Osteoblast (primary cell): ENCODE data around the gene C15orf62. TPM values are rescaled to one million over a fixed set of nuclear protein-coding genes. Genes with fewer than 3 reads are reported as not detected.

Experiments used
- DNase-seq: peaks from one replicate; pipeline ENCODE4 v3.0.0; 2011; ENCODE audit warnings: low spot score, mixed read lengths; ENCODE audit not compliant: insufficient read length; ENCODE audit errors: missing footprints
- H2AFZ ChIP-seq: 2 replicates; pipeline ENCODE4 v1.6.0; 2011; ENCODE audit warnings: mild to moderate bottlenecking, low read length
- H3K27ac ChIP-seq: 2 replicates; pipeline ENCODE4 v1.5.1; 2011; ENCODE audit warnings: mild to moderate bottlenecking, low read depth, low read length, moderate library complexity
- H3K27me3 ChIP-seq: 2 replicates; pipeline ENCODE4 v1.6.0; 2012; ENCODE audit warnings: mild to moderate bottlenecking, control low read depth, inconsistent platforms, low read length, moderate library complexity; ENCODE audit not compliant: insufficient read depth
- H3K36me3 ChIP-seq: 2 replicates; pipeline ENCODE4 v1.5.1; 2011; ENCODE audit warnings: mild to moderate bottlenecking, low read length, control low read depth, moderate library complexity; ENCODE audit not compliant: insufficient read depth
- H3K4me1 ChIP-seq: 2 replicates; pipeline ENCODE4 v1.5.1; 2011; ENCODE audit warnings: mild to moderate bottlenecking, low read length, control low read depth, moderate library complexity; ENCODE audit not compliant: insufficient read depth
- H3K4me2 ChIP-seq: 2 replicates; pipeline ENCODE4 v1.6.0; 2011; ENCODE audit warnings: mild to moderate bottlenecking, low read length; ENCODE audit not compliant: insufficient read depth
- H3K4me3 ChIP-seq: fragments of 200-600 bp; sonication (generic); 3 replicates; pipeline ENCODE4 v1.5.1; 2012; ENCODE audit warnings: mild to moderate bottlenecking, low read length, inconsistent platforms; ENCODE audit not compliant: insufficient read depth
- H3K79me2 ChIP-seq: 2 replicates; pipeline ENCODE4 v1.6.0; 2012; ENCODE audit warnings: mild to moderate bottlenecking, low read length, control low read depth, inconsistent platforms; ENCODE audit not compliant: insufficient read depth
- H3K9me3 ChIP-seq: 2 replicates; pipeline ENCODE4 v1.5.1; 2011; ENCODE audit warnings: low read depth, low read length, control low read depth
- H4K20me1 ChIP-seq: 2 replicates; pipeline ENCODE4 v1.6.0; 2012; ENCODE audit warnings: mild to moderate bottlenecking, low read length, control low read depth; ENCODE audit not compliant: insufficient read depth
- CTCF ChIP-seq: IDR thresholded peaks from 2 replicates; pipeline ENCODE4 v1.5.1; 2011; ENCODE audit warnings: mild to moderate bottlenecking, low read depth, low read length, moderate library complexity; ENCODE audit errors: extremely low read depth
- total RNA-seq: library from RNA; depleted of rRNA; stranded (reverse); fragments of >200 nt; gene quantifications from 2 replicates; pipeline ENCODE4 v1.2.3, GENCODE V29; 2012

C15orf62 gene
- total RNA-seq, 1 donor = under 0.01 TPM

GRCh38 chr15:40744815-40745152, 25.0 kb upstream of the C15orf62 start:
- no peak overlapping the region for H3K4me2 ChIP-seq
- peaks cover 24% of the 10 kb centered on the region for H4K20me1 ChIP-seq
- peaks cover 7% of the 10 kb centered on the region for H3K79me2 ChIP-seq
- no peak overlapping the region for H2AFZ ChIP-seq
- H3K4me3 ChIP-seq = no peak overlapping the region
- H3K27me3 ChIP-seq = no peaks in the 10 kb centered on the region
- H3K9me3 ChIP-seq = no peaks in the 10 kb centered on the region
- peaks cover 42% of the 10 kb centered on the region for H3K36me3 ChIP-seq
- H3K4me1 ChIP-seq = peaks cover 24% of the 10 kb centered on the region
- peak overlapping the region; percentile 73 for H3K27ac ChIP-seq
- DNase-seq = no peak
- no peak for TF ChIP-seq CTCF

- Histone ChIP-seq H3K4me3 (no peak overlapping the region), H2AFZ (no peak overlapping the region), H3K36me3 (peaks cover 45% of the 10 kb centered on the region), H3K9me3 (no peaks in the 10 kb centered on the region), H3K27me3 (no peaks in the 10 kb centered on the region), H3K79me2 (peaks cover 17% of the 10 kb centered on the region), H4K20me1 (peaks cover 24% of the 10 kb centered on the region), H3K4me2 (no peak overlapping the region), H3K27ac (peak overlapping the region; percentile 41), H3K4me1 (peaks cover 24% of the 10 kb centered on the region)
- peak; percentile 46 for DNase-seq
- TF ChIP-seq CTCF = no peak
These were observed 22.8 kb upstream of the C15orf62 start for GRCh38 chr15:40746916-40747418.

- no peaks in the 10 kb centered on the region for H3K27me3 ChIP-seq
- no peak for TF ChIP-seq CTCF
- H3K4me2 ChIP-seq = no peak overlapping the region
- no peak overlapping the region for H3K4me3 ChIP-seq
- H3K9me3 ChIP-seq = no peaks in the 10 kb centered on the region
- H3K4me1 ChIP-seq = peaks cover 24% of the 10 kb centered on the region
- DNase-seq = no peak
- H3K27ac ChIP-seq = no peak overlapping the region
- no peak overlapping the region for H2AFZ ChIP-seq
- peaks cover 44% of the 10 kb centered on the region for H3K36me3 ChIP-seq
- peaks cover 20% of the 10 kb centered on the region for H4K20me1 ChIP-seq
- H3K79me2 ChIP-seq = peaks cover 27% of the 10 kb centered on the region
These were observed 21.8 kb upstream of the C15orf62 start for GRCh38 chr15:40747685-40748631.

- H3K36me3 ChIP-seq = peaks cover 37% of the 10 kb centered on the region
These were observed 20.6 kb upstream of the C15orf62 start for GRCh38 chr15:40749151-40749630.

More at GRCh38 chr15:40749151-40749630, 20.6 kb upstream of the C15orf62 start:
- H3K4me2 ChIP-seq = no peak overlapping the region
- H3K27ac ChIP-seq = no peak overlapping the region
- no peaks in the 10 kb centered on the region for H3K27me3 ChIP-seq
- H3K79me2 ChIP-seq = peaks cover 38% of the 10 kb centered on the region
- no peak for TF ChIP-seq CTCF
- no peak overlapping the region for H3K4me3 ChIP-seq
- DNase-seq = no peak
- H2AFZ ChIP-seq = no peak overlapping the region
- H4K20me1 ChIP-seq = peaks cover 20% of the 10 kb centered on the region
- no peaks in the 10 kb centered on the region for H3K9me3 ChIP-seq
- peaks cover 21% of the 10 kb centered on the region for H3K4me1 ChIP-seq
